ENCODE measurements around the gene LAMTOR2.

The LAMTOR2 gene

DNA sequence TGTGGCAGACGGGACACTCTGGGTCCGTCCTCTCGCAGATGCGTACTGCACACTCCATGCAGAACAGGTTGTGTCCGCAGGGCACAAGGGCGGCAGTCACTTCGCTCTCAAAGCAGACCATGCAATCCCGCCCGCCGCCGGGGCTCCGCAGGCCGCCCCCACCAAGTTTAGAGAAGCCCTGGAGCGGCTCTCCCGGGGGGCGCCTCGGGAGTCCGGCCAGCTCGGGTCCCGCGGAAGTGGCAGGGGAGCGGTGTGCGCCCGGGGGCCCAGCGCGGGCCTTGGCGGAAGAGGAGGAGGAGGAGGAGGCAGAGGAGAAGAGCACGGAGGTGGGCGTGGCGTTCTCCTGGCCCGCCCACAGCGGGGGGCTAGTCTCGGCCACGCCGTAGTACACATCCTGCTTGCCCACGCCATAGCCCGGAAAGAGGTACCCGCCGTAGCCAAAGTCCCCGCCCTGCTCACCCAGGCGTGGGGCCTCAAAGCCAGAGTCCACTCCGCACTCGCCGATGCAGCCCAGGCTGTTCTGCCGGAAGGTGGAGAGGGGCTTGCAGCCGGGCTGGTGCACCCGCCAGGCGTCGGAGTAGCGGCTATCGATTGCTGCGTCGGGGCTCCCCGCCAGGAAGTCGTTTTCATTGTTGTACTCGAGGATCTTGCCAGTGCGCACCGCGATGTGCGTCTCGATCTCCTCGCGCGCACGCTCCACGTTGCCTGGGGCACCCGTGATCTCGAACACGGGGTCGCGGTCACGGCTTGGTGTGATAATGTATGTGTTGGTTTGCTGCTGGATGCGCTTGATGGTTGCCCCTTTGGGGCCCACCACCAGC lies 22.2 kb downstream of the LAMTOR2 start:
- no peak for DNase-seq

DNA sequence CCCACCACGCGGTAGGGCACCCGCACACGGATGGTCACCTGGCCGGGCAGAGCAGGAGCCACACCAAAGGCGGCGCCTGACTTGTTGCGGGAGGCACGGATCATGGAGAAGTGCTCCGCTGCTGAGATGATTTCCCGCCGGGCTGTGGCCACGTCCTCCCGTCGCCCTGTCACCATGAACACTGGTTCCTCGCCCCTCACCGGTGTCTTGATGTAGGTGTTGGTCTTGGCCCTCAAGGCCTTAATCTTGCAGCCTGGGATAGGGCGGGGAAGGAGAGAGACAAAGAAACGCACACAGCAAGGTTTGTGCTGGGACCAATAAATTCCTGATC lies 22.8 kb downstream of the LAMTOR2 start:
- DNase-seq: no peak

DNA sequence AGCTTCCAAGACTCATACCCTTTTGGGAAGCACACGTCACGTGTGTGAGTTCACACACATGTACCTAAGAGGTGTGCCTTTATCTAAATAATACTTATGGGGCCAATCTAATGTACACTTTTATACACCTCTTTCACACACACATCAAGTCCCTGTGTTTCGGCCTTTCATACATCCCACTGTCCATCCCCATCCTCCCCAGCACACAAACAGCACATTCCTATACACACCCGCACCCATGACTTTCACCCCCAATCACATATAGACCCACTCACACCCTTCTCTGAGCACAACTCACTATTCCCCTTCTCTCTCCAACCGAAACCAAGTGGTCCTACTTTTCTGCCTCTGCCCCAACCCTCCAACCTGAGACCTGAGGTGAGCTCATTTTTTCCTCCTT lies 24.1 kb downstream of the LAMTOR2 start:
- no peak for DNase-seq

DNA sequence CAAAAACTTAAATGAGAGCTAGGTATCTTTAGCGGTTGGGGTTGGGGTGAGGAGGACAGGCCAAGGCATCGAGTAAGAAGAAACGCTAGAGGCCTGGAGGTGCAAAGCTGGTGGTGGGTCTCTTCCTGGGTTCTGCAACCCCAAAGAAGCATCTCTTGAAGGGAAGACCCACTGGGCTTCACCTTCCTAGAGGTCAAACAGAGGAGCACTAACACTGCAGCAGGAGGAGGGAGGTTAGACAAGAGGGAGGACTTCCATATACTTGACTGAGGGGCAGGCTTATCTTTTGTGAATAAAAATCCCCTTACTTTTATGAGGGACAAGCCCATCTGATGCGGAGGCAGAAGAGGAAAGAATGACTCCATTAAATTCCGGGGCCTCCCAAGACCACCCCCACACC lies 25.2 kb downstream of the LAMTOR2 start:
- DNase-seq: no peak

DNA sequence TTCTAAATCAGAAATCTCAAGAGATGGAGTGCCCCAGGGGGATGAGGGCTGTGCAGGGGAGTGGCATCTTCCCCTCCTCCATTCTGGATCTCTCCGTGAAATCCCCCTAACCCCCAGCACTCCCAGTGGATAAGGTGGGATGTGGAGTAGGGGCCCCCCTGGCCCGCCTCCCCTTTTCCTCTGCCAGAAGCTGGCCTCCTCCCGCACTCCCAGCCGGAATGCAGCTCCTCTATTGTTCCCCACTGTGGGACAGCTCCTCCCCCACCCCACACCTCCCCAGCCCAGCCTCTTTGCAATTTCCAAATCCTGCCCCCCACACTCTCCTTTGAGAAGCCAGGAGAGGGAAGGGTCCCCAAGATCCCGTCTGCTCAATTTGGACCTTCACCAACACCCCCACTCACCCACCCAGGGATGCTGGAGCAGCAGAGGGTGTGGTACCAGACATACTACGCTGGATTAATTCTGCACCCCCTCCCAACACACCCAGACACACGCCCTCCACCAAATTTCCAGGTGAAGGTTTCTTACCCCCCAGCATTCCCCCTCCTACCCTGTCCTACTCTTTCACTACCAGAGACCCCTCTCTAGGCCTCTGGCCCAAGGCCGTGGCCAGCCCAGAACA lies 25.8 kb downstream of the LAMTOR2 start:
- no peak for DNase-seq

DNA sequence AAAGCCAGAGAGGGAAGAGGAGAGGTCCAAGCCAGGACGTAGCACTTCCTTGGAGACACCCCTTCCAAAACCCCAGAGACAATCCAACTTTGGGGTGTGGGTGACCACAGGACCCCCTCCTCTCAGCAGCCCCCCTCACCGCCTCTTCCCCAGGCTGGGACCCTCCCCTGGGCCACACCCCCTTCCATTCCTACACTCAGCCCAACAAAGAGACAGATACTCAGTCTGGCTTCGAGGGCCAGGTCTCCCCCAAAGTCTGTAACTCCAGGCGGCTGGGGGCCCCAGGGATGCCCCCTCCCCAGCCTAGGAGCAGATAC lies 26.2 kb downstream of the LAMTOR2 start:
- DNase-seq: no peak

DNA sequence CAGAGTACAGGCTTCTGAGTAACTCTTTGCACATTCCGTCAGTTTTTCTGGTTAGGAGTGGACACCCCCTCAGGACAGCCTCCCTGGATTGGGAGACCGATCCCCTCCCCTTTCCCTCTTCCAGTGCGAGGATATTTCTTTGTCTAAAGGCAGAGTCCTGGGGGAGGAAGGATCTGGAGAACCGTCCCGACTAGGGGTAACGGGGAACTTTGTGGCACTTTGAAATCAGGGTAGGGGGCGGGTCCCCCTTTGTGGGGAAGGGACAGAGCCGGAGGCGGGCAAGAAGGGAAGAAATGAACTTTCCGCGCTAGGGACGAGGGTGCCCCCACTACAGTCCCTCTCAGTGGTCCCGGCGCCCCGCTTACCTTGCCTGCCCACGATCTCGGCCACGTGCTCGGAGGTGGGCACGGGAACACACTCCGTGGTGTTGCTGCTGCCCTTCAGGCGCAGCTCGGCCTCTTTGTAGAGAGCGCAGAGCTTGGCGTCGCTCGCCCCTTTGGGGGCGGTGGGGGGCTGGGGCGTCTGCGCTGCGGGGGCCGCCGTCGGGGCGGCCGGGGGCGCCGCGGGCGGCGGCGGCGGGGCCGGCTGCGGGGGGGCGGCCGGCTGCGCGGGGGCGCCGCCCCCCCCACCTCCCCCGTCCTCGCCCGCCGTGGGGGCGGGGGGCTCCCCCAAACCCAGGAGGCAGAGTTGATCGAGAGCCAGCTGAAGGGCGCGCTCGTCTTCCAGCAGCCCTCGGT lies 26.8 kb downstream of the LAMTOR2 start:
- no peak for DNase-seq

DNA sequence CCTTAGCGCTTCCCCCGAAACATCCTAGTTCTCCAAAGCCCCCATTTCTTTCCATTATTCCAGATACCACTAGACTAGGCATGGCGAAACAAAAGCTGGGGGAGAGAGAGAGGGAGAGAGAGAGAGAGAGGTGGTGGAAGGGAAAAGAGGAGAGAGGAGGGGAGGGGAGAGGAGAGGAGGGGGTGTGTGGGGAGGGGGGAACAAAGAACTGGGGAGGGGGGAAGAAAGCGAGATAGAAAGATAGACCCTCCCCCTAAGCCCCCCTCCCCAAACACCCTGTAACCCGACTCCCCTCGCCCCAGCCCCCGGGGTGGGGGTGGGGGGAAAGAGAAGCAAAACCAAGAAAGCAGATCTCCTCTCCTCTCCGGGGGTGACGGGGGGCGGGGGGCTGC lies 27.3 kb downstream of the LAMTOR2 start:
- no peak for DNase-seq

DNA sequence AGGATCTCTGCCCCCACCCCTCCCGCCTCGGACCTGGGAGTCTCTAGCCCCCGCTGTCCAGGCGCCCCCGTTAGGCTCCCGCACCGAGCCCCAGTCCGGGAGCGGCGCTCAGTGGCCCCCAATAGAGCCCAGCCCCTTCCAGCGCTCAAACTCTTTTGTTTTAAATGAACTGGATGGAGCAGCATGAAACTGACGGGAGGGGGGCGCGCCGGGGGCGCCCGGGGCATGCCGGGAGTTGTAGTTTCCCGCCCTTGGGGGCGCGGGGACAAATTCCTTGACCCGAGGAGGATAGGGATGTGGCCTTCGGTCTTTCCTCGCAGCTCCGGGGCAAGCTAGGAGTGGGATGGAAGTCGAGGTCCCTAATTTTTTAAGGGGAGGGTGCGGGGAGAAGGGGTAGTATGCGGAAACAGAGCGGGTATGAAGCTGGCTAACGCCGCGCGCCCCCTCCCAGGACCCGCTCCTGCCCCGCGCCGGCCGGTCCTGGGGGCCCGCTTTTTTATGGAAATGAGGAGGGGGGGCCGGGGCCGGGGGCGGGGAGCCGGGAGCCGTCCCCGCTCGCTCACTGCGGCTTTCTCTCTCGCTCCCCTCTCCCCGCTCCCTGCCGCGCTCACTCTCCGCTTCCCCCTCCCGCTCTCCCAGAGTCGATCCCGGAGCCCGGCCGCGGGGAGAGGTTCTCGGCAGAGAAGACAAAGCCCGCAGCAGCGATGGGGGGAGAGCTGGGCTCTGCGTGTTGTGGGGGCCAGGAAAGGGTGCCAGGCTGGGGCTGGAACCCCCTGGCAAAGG lies 27.9 kb downstream of the LAMTOR2 start, which contains the start of gene MEX3A:
Gene MEX3A (minus strand): TSS at position 157 of the 783 bp plus-strand sequence. CDS start 467 bp downstream, outside the sequence.
- peak; percentile 75 for DNase-seq

DNA sequence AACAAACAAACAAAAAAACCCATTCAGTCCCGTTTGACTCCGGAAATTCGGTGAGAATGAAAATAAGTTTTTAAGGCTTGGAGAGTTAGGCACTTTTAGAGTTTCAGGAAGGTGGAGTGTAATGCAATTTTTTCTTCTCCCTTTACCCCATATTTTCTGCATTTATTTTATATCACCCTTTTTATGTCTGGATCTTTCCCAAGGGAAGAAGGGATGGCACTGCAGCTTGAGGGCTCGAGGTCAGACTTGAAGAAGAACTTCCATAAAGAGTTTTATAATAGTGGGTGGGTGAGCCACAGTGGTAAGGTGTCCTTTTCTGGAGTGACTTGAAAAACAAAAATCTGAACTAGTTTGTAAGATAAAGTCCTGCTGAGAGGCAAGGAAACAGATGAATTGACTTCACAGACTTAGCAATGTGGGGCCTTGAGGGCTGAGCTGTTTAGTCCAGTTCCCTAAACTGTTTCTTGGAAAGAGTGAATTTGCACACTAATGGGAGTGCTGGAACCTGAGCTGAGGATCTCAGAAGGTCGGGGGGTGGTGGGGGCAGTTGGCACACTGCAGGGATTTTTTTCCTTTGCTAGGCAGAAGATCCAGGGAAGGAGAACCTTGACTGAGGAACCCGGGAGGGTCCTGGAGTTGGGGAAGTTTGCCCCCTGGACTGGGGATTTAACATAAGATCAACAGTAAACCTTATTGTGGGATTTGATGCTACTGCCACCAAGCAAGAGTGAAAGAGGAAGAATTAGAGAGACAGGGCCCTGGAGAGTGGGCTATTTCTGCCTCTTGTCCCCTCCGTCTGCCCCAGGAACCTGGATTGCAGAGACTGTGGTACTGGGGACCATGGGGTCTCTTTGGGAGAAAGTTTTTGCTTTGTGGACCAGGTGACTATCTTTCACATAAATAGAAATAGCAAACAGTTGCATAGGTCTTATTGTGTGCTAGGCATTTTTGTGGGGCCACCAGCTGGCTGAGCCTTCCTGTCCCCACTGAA lies 29.5 kb downstream of the LAMTOR2 start:
- no peak for DNase-seq

DNA sequence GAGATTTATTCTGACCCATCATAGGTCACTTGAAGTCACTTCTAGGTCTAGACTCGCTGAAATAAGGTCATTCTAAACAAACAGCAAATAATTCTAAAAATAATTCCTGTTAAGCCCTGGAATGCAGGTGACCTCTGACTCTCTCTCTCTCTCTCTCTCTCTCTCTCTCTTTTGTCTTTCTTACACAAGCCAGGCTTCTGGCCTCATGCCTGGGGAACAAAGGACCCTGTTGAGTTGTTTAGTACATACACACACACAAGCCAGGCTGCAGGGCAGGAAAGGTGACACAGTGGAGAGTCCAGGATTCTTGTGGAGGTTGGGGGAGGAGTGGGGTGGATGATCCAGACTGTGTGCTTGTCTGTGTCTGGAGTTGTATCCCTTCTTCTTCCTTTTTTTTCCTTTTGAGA lies 31.7 kb downstream of the LAMTOR2 start:
- no peak for DNase-seq

DNA sequence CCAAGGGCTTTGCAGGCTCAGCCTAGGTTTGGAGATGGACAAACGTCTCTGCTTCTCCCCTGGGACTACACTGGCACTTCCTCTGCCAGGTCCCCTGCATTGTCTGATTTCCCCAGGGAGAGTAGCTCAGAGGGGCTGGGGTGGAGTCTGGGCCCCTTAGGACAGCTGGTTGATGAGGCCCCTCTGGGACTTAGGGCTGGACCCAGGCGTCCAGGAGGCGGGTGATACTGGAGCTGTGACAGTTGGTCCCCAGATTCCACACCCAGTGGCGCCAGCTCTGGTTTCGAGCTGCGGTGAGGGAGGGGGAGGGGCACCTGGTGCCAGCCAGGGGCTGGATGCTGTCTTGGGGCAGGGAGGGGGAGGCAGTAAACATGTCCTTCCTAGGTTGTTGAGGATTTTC lies 35.1 kb downstream of the LAMTOR2 start:
- DNase-seq: no peak

DNA sequence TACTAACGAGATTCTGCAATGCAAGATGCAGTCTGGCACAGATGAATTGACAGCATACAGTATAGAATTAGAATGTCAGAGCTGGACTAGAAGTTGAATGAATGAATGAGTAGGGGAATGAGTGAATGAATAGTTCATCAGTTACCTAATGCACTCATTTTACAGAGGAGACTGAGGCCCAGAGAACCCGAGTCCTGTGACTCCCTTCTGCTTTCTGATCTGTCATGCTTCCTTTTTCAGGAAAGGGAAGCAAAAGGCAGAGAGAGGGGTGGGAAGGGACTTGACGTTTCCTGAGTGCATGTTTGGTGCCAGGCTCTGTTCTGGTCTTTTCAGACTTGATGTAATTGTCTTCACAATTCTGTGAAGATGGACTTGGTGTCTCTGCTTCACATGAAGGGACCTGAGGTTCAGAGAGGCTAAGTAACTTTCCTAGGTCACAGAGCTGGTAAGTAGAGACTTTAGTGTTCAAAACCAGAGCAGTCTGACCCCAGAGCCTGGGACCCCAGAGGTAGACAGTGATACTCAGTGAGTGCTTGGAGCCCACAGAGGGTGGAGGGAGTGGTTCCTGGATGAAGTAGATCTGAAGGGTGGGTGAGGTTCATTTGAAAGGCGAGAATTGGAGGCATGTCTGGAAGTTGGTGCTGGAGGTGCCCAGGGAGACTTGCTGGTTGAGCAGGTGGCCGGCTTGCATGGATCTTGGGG lies 35.7 kb downstream of the LAMTOR2 start:
- no peak for DNase-seq

DNA sequence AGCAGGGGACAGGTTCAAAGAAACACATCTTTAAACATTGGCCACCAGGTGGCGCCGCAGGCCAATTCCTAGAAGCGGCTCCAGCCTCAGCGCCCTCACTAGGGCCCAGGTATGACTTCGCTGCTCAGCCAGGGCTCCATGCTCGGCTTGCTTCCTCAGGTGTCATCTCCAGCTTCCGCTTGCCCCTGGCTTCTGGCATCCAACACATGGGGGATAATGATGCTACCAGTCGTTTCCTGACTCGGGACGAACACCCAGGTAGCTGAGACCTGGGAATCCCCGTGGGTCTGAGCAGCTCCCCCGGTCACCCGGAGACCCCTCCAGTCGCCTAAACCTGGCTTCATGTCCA lies 36.2 kb downstream of the LAMTOR2 start:
- peak; percentile 93 for DNase-seq

DNA sequence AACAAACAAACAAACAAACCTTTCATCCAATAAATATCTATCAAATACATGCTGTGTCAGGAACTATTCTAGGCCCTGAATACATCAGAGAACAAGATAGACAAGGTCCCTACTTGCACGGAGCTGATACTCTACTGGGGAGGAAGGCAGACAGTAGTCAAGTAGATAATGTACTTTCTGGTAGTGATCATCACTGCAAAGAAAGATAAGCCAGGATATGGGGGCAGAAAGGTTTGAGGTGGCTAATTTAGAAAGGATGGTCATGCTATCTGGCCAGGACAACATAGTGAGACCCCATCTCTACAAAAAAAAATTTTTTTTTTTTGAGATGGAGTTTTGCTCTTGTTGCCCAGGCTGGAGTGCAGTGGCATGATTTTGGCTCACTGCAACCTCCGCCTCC lies 37.0 kb downstream of the LAMTOR2 start:
- no peak for DNase-seq

DNA sequence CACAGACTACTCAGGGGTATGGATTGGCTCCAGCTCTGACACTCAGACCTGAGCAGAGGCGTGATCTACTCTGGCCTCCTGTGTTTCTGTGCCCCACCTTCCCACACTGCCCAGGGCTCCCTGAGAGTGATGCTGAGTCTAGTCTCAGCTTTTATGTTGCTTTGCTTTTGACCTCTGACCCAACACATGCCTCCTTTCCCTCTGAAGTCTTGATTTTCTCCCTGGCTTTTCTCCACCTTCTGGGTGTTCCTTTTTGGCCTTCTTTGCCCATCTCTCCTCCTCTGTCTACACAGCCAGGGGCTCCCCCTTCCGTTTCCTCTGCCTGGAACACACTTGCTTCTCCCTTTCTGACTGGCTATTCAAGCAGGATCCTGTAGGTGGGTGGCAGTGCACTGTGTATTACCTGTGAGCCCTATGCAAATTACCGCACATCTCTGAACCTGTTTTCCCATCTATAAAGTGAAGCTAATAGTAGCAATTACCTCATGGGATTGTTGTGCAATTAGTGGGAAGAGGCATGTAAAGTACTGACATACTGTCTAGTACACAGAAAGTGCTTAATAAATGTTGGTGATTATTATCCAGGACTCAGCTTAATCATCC lies 41.4 kb downstream of the LAMTOR2 start:
- peak; percentile 47 for DNase-seq

DNA sequence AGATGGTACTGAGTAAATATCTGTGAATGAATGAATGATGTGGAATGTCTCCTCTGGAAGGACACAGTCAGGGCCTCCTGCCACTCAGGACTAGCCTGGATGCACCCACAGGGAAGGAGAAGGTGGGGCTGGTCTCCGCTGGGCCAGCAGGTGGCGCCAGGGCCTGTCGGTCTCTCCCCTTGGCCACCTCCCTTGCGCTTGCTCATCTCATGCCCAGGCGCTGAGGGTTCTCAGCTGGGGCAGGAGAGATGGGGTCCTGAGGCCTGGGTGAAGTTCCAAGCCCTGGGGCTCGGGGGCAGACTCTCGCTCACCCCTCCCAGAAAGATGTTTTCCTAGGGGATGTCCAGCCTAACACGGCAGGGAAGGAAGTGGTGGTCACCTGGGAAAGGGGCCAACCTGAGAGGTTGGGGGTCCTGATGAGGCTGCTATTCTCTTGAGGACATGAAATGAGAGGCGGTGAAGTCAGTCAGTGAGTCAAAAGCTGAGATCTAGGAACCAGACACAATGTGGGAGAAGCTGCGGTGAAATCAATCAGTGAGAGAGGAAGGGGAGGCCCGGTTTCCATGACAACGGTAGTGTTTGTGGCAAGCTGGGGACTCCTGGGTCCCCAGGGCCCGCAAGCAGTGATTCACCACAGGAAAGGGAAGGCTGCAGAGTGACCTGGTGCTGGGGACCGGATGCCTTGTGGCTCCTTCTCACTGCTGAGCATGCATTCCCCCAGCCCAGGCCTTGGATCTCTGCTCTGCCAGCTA lies 42.2 kb downstream of the LAMTOR2 start:
- DNase-seq: peak; percentile 94

DNA sequence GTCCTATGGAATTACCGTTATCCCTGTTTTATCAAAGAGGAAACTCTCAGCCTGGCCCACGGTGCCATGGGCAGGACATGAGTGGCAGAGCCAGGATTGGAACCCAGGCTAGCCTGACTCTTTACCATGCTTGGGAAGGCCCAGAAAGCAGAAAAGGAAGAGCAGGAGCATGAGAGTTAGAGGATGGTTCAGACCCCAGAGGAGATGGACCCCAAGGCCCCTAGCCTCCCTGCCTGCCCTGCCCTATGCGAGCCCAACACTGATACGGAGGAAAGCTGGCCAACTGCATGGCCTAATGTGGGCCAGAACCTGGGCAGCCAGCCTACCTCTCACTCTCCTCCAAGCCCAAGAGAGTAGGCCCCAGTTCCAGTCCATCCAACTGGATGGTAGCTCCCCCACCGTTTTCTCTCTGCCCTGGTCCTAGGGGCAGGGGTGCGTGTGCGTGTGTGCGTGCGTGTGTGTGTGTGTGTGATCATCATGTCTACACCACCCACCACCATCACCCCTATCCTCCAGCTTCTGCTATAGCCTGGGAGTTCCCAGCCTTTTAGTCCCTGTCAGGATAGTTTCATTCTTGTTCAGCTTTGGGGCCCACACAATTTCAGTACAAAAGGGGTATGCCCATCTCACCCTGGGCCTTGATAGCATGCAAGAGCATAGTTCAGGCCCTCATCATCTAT lies 43.1 kb downstream of the LAMTOR2 start:
- peak; percentile 67 for DNase-seq

DNA sequence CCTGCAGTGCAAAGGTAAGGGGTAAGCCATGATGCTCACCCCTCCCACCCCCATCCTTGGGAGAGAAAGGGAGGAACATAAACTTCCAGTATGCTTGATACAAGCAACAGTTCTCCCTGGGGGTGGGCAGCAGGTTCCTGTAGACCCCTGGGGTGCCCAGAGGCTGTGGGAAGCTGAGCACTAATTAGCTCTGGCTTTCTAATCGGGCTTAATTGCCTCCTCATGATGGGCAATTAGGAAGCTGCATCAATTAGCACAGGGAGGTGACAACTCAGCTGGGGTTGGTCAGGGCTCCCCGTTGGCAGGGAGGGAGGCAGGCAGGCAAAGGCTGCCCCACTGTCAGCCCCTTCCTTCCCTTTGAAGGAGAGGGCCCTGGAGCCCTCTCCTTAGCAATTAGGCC lies 44.2 kb downstream of the LAMTOR2 start:
- DNase-seq: no peak

DNA sequence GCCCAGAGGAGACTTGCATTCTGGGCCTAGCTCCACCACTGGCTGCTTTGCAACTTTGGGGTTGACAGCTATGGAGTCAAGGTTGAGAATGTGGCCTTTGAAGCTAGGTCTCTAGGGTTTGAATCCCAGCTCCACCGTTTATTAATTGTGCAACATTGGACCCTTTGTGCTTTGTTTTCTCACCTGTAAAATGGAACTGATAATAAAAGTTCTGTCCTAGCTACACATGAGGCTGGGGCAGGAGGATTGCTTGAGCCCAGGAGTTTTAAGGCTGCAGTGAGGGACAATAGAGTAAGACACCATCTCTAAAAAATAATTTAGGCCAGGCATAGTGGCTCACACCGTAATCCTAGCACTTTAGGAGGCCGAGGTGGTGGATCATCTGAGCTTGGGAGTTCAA lies 44.7 kb downstream of the LAMTOR2 start:
- no peak for DNase-seq

Measured in stimulated activated CD4-positive, alpha-beta T cell treated with anti-CD3 and anti-CD28 coated beads, Interleukin-15, amount 100 ng/mL, for 24 hours (primary cell).